Sigmoid colon (tissue), 7 donors: ENCODE data around the gene PROSER3. TPM values are rescaled to one million over a fixed set of nuclear protein-coding genes. Genes with fewer than 3 reads are reported as not detected.

Source experiments
- DNase-seq: peaks from one replicate; pipeline ENCODE4 v3.0.0-alpha.2; 2019
- H3K27ac ChIP-seq, 4 donors: fragments of 200-600 bp; sonication (generic); one replicate each; pipeline ENCODE4 v1.5.1; 2016 to 2019; ENCODE audit warnings: mild to moderate bottlenecking in 1 of 4
- H3K27me3 ChIP-seq, 3 donors: fragments of 200-600 bp; sonication (generic); one replicate each; pipeline ENCODE4 v1.5.1; 2019; ENCODE audit warnings: mild to moderate bottlenecking in 1 of 3
- H3K36me3 ChIP-seq, 4 donors: fragments of 200-600 bp; sonication (generic); one replicate each; pipeline ENCODE4 v1.5.1; 2016 to 2019
- H3K4me1 ChIP-seq, 4 donors: fragments of 200-600 bp; sonication (generic); one replicate each; pipeline ENCODE4 v1.5.1; 2017 to 2019
- H3K4me3 ChIP-seq, 4 donors: fragments of 200-600 bp; sonication (generic); one replicate each; pipeline ENCODE4 v1.5.1; 2017 to 2019; ENCODE audit warnings: mild to moderate bottlenecking in 2 of 4, moderate library complexity in 1 of 4
- H3K9me3 ChIP-seq, 4 donors: fragments of 200-600 bp in 3 of 4; sonication (generic) in 3 of 4; one replicate each; pipeline versions ENCODE4 v1.5.1 to v1.6.1; 2013 to 2019
- CTCF ChIP-seq, 4 experiments: fragments of 450-650 bp in 3 of 4; fragments of 200-600 bp in 1 of 4; IDR thresholded peaks; one replicate each; pipeline ENCODE4 v1.5.1; 2016 to 2019; ENCODE audit warnings: antibody characterized with exemption in 4 of 4, mild to moderate bottlenecking in 3 of 4, moderate library complexity in 2 of 4
- EP300 ChIP-seq, 4 donors: sonication (generic); formaldehyde crosslinking; IDR thresholded peaks; one replicate each; pipeline ENCODE4 v1.6.1; 2017; ENCODE audit warnings: antibody characterized with exemption in 4 of 4
- POLR2A ChIP-seq, 2 donors: fragments of 450-650 bp; IDR thresholded peaks; one replicate each; pipeline ENCODE4 v1.6.1; 2016; ENCODE audit warnings: antibody characterized with exemption in 2 of 2, mild to moderate bottlenecking in 2 of 2, moderate library complexity in 2 of 2
- POLR2AphosphoS5 ChIP-seq, 4 donors: sonication (generic); formaldehyde crosslinking; IDR thresholded peaks; one replicate each; pipeline ENCODE4 v1.6.1; 2017; ENCODE audit warnings: antibody characterized with exemption in 4 of 4
- WGBS, 2 donors: extraction: QIAGEN DNeasy Blood & Tissue Kit; methylation state at CpG; one replicate each; pipeline ENCODE4 v1.1.7; 2013; 5-methylcytosine and 5-hydroxymethylcytosine counted together
- intact Hi-C: fragments of 100-400 bp; cut with DNase I; formaldehyde crosslinking; loops from one replicate; pipeline ENCODE4 v1.15.1; 2023
- polyA plus RNA-seq, 3 donors: library from polyadenylated mRNA; stranded (reverse); fragments of 200-250 nt; gene quantifications; one replicate each; pipeline ENCODE4 v1.2.3, GENCODE V29; 2013
- total RNA-seq, 4 donors: library from RNA; depleted of rRNA; stranded (reverse); fragments of >200 nt; gene quantifications; one replicate each; pipeline ENCODE4 v1.1.0, GENCODE V29; 2016
- donor health status: healthy with polysubstance abuse.
- donor health status: Bipolar disorder and iron deficiency.
- donor health status: healthy.

The PROSER3 gene
- total RNA-seq (1 to 10 TPM; 2.9 to 6.1 (median 5.2) TPM), polyA plus RNA-seq (10 to 100 TPM in 1 of 3 donors, 1 to 10 TPM in 2; 2.4 to 16.5 (median 3.5) TPM)

- H3K27me3 ChIP-seq = no peaks in the 10 kb centered on the region
- TF ChIP-seq POLR2AphosphoS5 (IDR thresholded peaks at IDR 0.05) (peak; percentile 77 to 95 (median 86)), POLR2A (IDR thresholded peaks at IDR 0.05) (peak; percentile 72 to 83), CTCF (IDR thresholded peaks at IDR 0.05) (no peak), EP300 (IDR thresholded peaks at IDR 0.05) (no peak)
- intact Hi-C loops = loop anchor here (1.0 to 10.0 kb wide), 5 partner anchors 41 to 384 kb away; partner anchors contain the start of genes CAPNS1, COX6B1, THAP8 and WDR62
- H3K4me3 ChIP-seq = peak within 1 kb of the TSS; percentile 79 to 86 (median 83)
- peak within 1 kb of the TSS; percentile 98 to 99 (median 99) for H3K27ac ChIP-seq
- WGBS, 2 donors = 0% methylated on average over 53 of the region's 53 CpGs
- DNase-seq = peak; percentile 100
- H3K9me3 ChIP-seq = no peaks in the 10 kb centered on the region
- peaks cover 0 to 63% (median 49%) of the 10 kb centered on the region in 4 donors for H3K4me1 ChIP-seq
- peaks cover 0 to 43% (median 18%) of the 10 kb centered on the region in 4 donors for H3K36me3 ChIP-seq
These were observed at the start of gene PROSER3 for GRCh38 chr19:35757749-35758608. PROSER3 (plus strand) TSS chr19:35758176; CDS start chr19:35758216, 40 bp downstream.

GRCh38 chr19:35708391-35708790 lies 49.6 kb upstream of the PROSER3 start:
- 95 to 99% methylated on average over 1 of the region's 1 CpG for WGBS, 2 donors
- Histone ChIP-seq H3K36me3 (no peaks in the 10 kb centered on the region), H3K4me1 (no peaks in the 10 kb centered on the region), H3K27me3 (peaks cover 0 to 16% (median 0%) of the 10 kb centered on the region in 3 donors), H3K4me3 (no peak overlapping the region), H3K27ac (no peak overlapping the region), H3K9me3 (no peaks in the 10 kb centered on the region)
- no peak for DNase-seq
- intact Hi-C loops = no loop called here
- TF ChIP-seq EP300 (IDR thresholded peaks at IDR 0.05) (no peak), POLR2AphosphoS5 (IDR thresholded peaks at IDR 0.05) (no peak), POLR2A (IDR thresholded peaks at IDR 0.05) (no peak)

- WGBS, 2 donors = 58 to 61% methylated on average over 13 of the region's 13 CpGs
- no peaks in the 10 kb centered on the region for H3K9me3 ChIP-seq
- H3K27me3 ChIP-seq = no peaks in the 10 kb centered on the region
- H3K36me3 ChIP-seq = no peaks in the 10 kb centered on the region
- TF ChIP-seq EP300 (IDR thresholded peaks at IDR 0.05) (no peak), POLR2A (IDR thresholded peaks at IDR 0.05) (no peak), CTCF (IDR thresholded peaks at IDR 0.05) (no peak)
- H3K4me1 ChIP-seq = peaks cover 0 to 9% (median 8%) of the 10 kb centered on the region in 4 donors
- intact Hi-C loops = no loop called here
- no peak overlapping the region for H3K27ac ChIP-seq
- no peak for DNase-seq
- no peak overlapping the region for H3K4me3 ChIP-seq
These were observed 46.9 kb upstream of the PROSER3 start for GRCh38 chr19:35710784-35711723.

- H3K4me1 ChIP-seq = peaks cover 0 to 15% (median 13%) of the 10 kb centered on the region in 4 donors
- no peak overlapping the region for H3K4me3 ChIP-seq
- no peaks in the 10 kb centered on the region for H3K36me3 ChIP-seq
- no peak for DNase-seq
- H3K27me3 ChIP-seq = no peaks in the 10 kb centered on the region
- no peaks in the 10 kb centered on the region for H3K9me3 ChIP-seq
- TF ChIP-seq POLR2AphosphoS5 (IDR thresholded peaks at IDR 0.05) = no peak
- TF ChIP-seq EP300 (IDR thresholded peaks at IDR 0.05) = no peak
- TF ChIP-seq POLR2A (IDR thresholded peaks at IDR 0.05) = no peak
- TF ChIP-seq CTCF (IDR thresholded peaks at IDR 0.05) = no peak
- 73 to 81% methylated on average over 11 of the region's 11 CpGs for WGBS, 2 donors
- H3K27ac ChIP-seq = no peak overlapping the region
- intact Hi-C loops = no loop called here
These were observed 45.1 kb upstream of the PROSER3 start for GRCh38 chr19:35712567-35713505.
